Measurements from ENCODE around the gene FHIT. TPM values are rescaled to one million over a fixed set of nuclear protein-coding genes. Genes with fewer than 3 reads are reported as not detected.
A peak's percentile ranks its signal among the peaks of the same experiment; 100 is the strongest.

Gene FHIT
- total and polyA plus RNA-seq, 2 of the 4 experiments (the other 2 are of a cell fraction) = 0.07 TPM; not detected in 1

- Histone ChIP-seq H3K9ac (ENCODE audit: low read depth, low read length) (no peak overlapping the region), H2BK5ac (ENCODE audit: low read depth, low read length, poor library complexity, severe bottlenecking) (peak overlapping the region; percentile 73), H2BK15ac (ENCODE audit: low read depth, low read length) (peak overlapping the region; percentile 92; the same call in 2 of the 3 replicates), H4K5ac (ENCODE audit: low read depth, low read length) (peak overlapping the region; percentile 85; the same call in 1 of the 2 replicates), H3K18ac (ENCODE audit: low read depth, low read length) (peak overlapping the region; percentile 20; the same call in 1 of the 2 replicates), H3K4me2 (ENCODE audit: low read depth, low read length) (no peak overlapping the region), H2BK120ac (ENCODE audit: low read depth, low read length) (peak overlapping the region; percentile 71), H3K9me3 (ENCODE audit: control insufficient read depth, insufficient read depth, low read length) (peaks cover 4% of the 10 kb centered on the region), H3K4me3 (ENCODE audit: insufficient read depth, low read depth, low read length) (no peak overlapping the region), H2AK9ac (replicated peaks; ENCODE audit: low read depth, low read length, poor library complexity) (no peak overlapping the region), H3K27ac (ENCODE audit: insufficient read depth, low read length) (no peak overlapping the region), H3K14ac (replicated peaks; ENCODE audit: low read depth, low read length) (peak overlapping the region; percentile 88), H2AFZ (replicated peaks; ENCODE audit: low read length, poor library complexity) (no peak overlapping the region), H3K27me3 (ENCODE audit: control insufficient read depth, insufficient read depth, low read length) (no peaks in the 10 kb centered on the region), H4K8ac (ENCODE audit: low read depth in 2 of 2, low read length in 2 of 2) (peak overlapping the region; percentile 66 to 86; a peak in 3 of 4 replicates), H2BK20ac (ENCODE audit: low read depth, low read length) (peak overlapping the region; percentile 54), H3K36me3 (ENCODE audit: control insufficient read depth, insufficient read depth, low read length) (no peaks in the 10 kb centered on the region), H3K23ac (ENCODE audit: low read depth, low read length) (no peak overlapping the region), H3K9me1 (ENCODE audit: insufficient read depth, low read length) (no peaks in the 10 kb centered on the region), H4K91ac (ENCODE audit: insufficient read depth, low read depth, low read length) (peak overlapping the region; percentile 50), H3K4ac (ENCODE audit: low read depth, low read length) (peak overlapping the region; percentile 71; the same call in 1 of the 2 replicates), H3K79me1 (ENCODE audit: low read depth in 1 of 2, low read length in 2 of 2) (no peaks in the 10 kb centered on the region), H2AK5ac (ENCODE audit: low read depth, low read length) (peak overlapping the region; percentile 83; the same call in 1 of the 2 replicates), H3K4me1 (ENCODE audit: control insufficient read depth, insufficient read depth, low read length) (peaks cover 9% of the 10 kb centered on the region), H3K56ac (ENCODE audit: extremely low read depth, insufficient read depth, low read length) (no peak overlapping the region), H4K20me1 (ENCODE audit: insufficient read depth, low read length) (no peaks in the 10 kb centered on the region)
- ChIA-PET CTCF (no interaction called here), POLR2A (ENCODE audit: unreplicated experiment) (no interaction called here)
- WGBS, 2 experiments (ENCODE audit: extremely low coverage in 2 of 2, insufficient read length in 1 of 2) = 89% methylated on average over 1 of the region's 3 CpGs; no CpG with 5 or more reads in 1 of the 2 experiments
- ATAC-seq (ENCODE audit: low read depth) (no peak), DNase-seq (peak; percentile 61)
- TF ChIP-seq FOS (IDR thresholded peaks at IDR 0.05; ENCODE audit: low read depth, low read length) (peak; percentile 5; the same call in 1 of the 2 replicates), CEBPB (IDR thresholded peaks at IDR 0.05; ENCODE audit: low read depth, low read length) (peak; percentile 27; the same call in 1 of the 2 replicates), MXI1 (IDR thresholded peaks at IDR 0.05; ENCODE audit: borderline replicate concordance, low read depth, low read length) (no peak), RAD21 (IDR thresholded peaks at IDR 0.05; ENCODE audit: low read length) (no peak)
- in situ Hi-C loops (cut with MboI; ENCODE audit: low sequenced_read_pairs) (loop anchor here (25.0 kb wide), 2 partner anchors 833 to 1183 kb away; no protein-coding TSS in a partner anchor), intact Hi-C loops (cut with micrococcal nuclease) (no loop called here), dilution Hi-C loops (cut with HindIII; ENCODE audit: low sequenced_read_pairs, unreplicated experiment) (no loop called here)
- no TSS peak for BruUV-seq (replicated peaks)
Observed at GRCh38 chr3:59820352-59820934, 1430.8 kb downstream of the FHIT start.
